Measurements from ENCODE around the gene CENPX. TPM values are rescaled to one million over a fixed set of nuclear protein-coding genes. Genes with fewer than 3 reads are reported as not detected.
A peak's percentile ranks its signal among the peaks of the same experiment; 100 is the strongest.

CENPX gene
- total and polyA plus RNA-seq, 2 of the 13 experiments (the other 11 are each of a cell fraction or from before 2014, with no cell fraction given) = 92.7 to 170 TPM

DNA sequence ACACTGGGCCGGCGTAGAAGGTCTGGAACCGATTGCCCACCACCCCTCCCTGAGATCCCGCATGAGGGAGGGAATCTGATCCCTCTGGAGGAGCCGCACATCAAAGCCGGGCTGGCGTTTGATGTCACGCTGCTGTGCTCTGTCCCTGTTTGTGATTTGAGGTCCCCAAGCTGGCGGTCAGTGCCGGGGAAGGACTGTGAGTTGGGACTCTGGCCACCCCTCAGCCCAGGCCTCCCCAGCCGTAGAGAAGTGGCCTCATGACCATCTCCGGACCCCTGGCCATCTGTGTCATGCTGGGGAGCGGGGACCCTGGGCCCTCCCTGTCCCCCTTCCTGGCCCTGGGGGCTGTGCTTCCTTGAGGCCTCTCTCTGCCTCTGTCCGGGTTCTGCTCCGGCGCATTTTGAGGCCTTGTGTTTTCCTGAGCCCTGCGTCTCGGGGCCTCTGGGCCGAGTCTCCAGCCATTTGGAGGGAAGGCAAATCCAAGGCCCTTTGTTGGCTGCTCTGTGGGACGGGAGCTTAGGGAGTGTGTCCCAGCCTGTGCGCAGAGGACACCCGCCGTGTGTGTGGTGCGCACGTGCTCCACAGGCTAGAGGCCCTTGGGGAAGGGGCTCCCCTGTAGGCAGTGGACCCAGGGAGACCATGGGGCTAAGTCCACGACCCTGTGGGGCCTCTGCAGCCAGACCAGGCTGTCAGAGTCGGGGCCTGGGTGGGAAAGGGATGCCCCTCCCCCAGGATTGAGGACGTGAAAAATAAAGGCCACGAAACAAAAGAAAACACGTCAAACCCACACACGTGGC is 30.2 kb downstream of the CENPX start (continued):
- TF ChIP-seq ZFP36 (IDR thresholded peaks at IDR 0.05; ENCODE audit: borderline replicate concordance, low read depth, low read length, partially characterized antibody) (no peak), ZNF615 (CRISPR knock-in tag; IDR thresholded peaks at IDR 0.05; ENCODE audit: borderline replicate concordance) (peak; percentile 97; the same call in 1 of the 2 replicates), MIXL1 (CRISPR knock-in tag; IDR thresholded peaks at IDR 0.05) (peak; percentile 55; the same call in 1 of the 2 replicates), ZNF703 (CRISPR knock-in tag; IDR thresholded peaks at IDR 0.05; ENCODE audit: borderline replicate concordance) (peak; percentile 99), TBL1XR1 (IDR thresholded peaks at IDR 0.05; ENCODE audit: borderline replicate concordance, low read length, partially characterized antibody) (no peak), KMT2A (CRISPR knock-in tag; IDR thresholded peaks at IDR 0.05) (no peak; the same call in 1 of the 2 replicates), SPEN (CRISPR knock-in tag; IDR thresholded peaks at IDR 0.05; ENCODE audit: low read depth) (peak; percentile 98), RAD51 (IDR thresholded peaks at IDR 0.05; ENCODE audit: borderline replicate concordance) (no peak), ZNF230 (CRISPR knock-in tag; IDR thresholded peaks at IDR 0.05) (peak; percentile 99), ZFP37 (CRISPR knock-in tag; IDR thresholded peaks at IDR 0.05; ENCODE audit: borderline replicate concordance) (peak; percentile 88), ZNF749 (CRISPR knock-in tag; IDR thresholded peaks at IDR 0.05; ENCODE audit: borderline replicate concordance) (peak; percentile 98), SRF (IDR thresholded peaks at IDR 0.05; ENCODE audit: low read depth, low read length) (no peak), ATF7-NPFF (CRISPR knock-in tag; IDR thresholded peaks at IDR 0.05; ENCODE audit: low read depth) (peak; percentile 99), TARDBP (CRISPR knock-in tag; IDR thresholded peaks at IDR 0.05) (peak; percentile 97), MYC (CRISPR knock-in tag; IDR thresholded peaks at IDR 0.05; ENCODE audit: borderline replicate concordance) (peak; percentile 99), TAF15 (IDR thresholded peaks at IDR 0.05; ENCODE audit: low read depth, low read length, poor library complexity, severe bottlenecking) (no peak), IRF2 (CRISPR knock-in tag; IDR thresholded peaks at IDR 0.05) (peak; percentile 90), NFKB2 (CRISPR knock-in tag; IDR thresholded peaks at IDR 0.05; ENCODE audit: borderline replicate concordance) (peak; percentile 98), ZNF776 (CRISPR knock-in tag; IDR thresholded peaks at IDR 0.05) (peak; percentile 86), RCOR2 (CRISPR knock-in tag; IDR thresholded peaks at IDR 0.05) (no peak; the same call in 1 of the 2 replicates), WIZ (CRISPR knock-in tag; IDR thresholded peaks at IDR 0.05) (peak; percentile 97), ZNF781 (CRISPR knock-in tag; IDR thresholded peaks at IDR 0.05; ENCODE audit: borderline replicate concordance, not compliant biosample characterization) (peak; percentile 99), ZSCAN22 (CRISPR knock-in tag; IDR thresholded peaks at IDR 0.05) (peak; percentile 79; the same call in 1 of the 2 replicates), XRCC5 (optimal IDR thresholded peaks at IDR 0.05; ENCODE audit: low read length) (no peak), ZNF724P (CRISPR knock-in tag; IDR thresholded peaks at IDR 0.05; ENCODE audit: borderline replicate concordance) (peak; percentile 98), SOX5 (CRISPR knock-in tag; IDR thresholded peaks at IDR 0.05; ENCODE audit: borderline replicate concordance) (peak; percentile 91)
- TF ChIP-seq, protein P1, sequence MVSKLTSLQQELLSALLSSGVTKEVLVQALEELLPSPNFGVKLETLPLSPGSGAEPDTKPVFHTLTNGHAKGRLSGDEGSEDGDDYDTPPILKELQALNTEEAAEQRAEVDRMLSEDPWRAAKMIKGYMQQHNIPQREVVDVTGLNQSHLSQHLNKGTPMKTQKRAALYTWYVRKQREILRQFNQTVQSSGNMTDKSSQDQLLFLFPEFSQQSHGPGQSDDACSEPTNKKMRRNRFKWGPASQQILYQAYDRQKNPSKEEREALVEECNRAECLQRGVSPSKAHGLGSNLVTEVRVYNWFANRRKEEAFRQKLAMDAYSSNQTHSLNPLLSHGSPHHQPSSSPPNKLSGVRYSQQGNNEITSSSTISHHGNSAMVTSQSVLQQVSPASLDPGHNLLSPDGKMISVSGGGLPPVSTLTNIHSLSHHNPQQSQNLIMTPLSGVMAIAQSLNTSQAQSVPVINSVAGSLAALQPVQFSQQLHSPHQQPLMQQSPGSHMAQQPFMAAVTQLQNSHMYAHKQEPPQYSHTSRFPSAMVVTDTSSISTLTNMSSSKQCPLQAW (CRISPR knock-in tag; IDR thresholded peaks at IDR 0.05) = peak; percentile 87
- TF ChIP-seq, protein P2, sequence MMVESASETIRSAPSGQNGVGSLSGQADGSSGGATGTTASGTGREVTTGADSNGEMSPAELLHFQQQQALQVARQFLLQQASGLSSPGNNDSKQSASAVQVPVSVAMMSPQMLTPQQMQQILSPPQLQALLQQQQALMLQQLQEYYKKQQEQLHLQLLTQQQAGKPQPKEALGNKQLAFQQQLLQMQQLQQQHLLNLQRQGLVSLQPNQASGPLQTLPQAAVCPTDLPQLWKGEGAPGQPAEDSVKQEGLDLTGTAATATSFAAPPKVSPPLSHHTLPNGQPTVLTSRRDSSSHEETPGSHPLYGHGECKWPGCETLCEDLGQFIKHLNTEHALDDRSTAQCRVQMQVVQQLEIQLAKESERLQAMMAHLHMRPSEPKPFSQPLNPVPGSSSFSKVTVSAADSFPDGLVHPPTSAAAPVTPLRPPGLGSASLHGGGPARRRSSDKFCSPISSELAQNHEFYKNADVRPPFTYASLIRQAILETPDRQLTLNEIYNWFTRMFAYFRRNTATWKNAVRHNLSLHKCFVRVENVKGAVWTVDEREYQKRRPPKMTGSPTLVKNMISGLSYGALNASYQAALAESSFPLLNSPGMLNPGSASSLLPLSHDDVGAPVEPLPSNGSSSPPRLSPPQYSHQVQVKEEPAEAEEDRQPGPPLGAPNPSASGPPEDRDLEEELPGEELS (CRISPR knock-in tag; IDR thresholded peaks at IDR 0.05) = peak; percentile 66

Measured in HepG2 (cell line).